ENCODE results near the gene LRRC41.
"Not testable (repeated sequence)": the region's sequence is repeated elsewhere in the genome, so short reads cannot be mapped to it uniquely, and the experiment has no call there.

Gene LRRC41

GRCh38 chr1:46241733-46242132, 61.7 kb downstream of the LRRC41 start:
- not testable (repeated sequence) for DNase-seq

- not testable (repeated sequence) for DNase-seq
Measured at GRCh38 chr1:46238865-46239264, 64.6 kb downstream of the LRRC41 start.

- no peak for DNase-seq
Measured at GRCh38 chr1:46236882-46237281, 66.5 kb downstream of the LRRC41 start.

- not testable (repeated sequence) for DNase-seq
Measured at GRCh38 chr1:46231231-46231630, 72.2 kb downstream of the LRRC41 start.
